ENCODE data around the gene RDH14. TPM values are rescaled to one million over a fixed set of nuclear protein-coding genes. Genes with fewer than 3 reads are reported as not detected.

Gene RDH14
- total and polyA plus RNA-seq, 7 donors, result 23.9 to 42.6 (median 25.7) TPM

DNA sequence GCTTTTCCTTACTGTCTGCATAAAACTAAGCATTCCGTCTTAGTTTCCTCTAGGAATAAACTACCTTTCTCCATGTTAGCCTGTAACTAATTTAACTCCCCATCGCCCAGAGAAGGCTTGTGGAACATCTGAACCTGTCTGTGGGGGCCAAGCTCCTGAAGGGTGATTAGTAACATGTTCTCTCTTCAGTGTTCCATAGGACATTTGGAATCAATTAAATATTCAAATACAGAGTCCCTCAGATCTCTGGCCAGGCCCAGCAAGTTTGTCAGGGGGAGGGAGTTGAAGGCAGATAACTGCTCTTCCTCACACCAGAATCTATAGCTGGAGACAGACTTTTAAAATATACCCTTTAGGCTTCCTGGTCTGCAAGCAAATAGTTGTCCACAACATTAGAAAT is 8.8 kb downstream of the RDH14 start:
- peaks cover 27% of the 10 kb centered on the region for H3K4me1 ChIP-seq
- WGBS, 3 donors, result 82 to 88% (median 82%) methylated on average over 2 of the region's 2 CpGs
- peaks cover 6 to 18% of the 10 kb centered on the region in 2 donors for H3K36me3 ChIP-seq (ENCODE audit: insufficient read depth in 1 of 2, low read depth in 1 of 2)
- no peak for ATAC-seq
- TF ChIP-seq, protein P1, sequence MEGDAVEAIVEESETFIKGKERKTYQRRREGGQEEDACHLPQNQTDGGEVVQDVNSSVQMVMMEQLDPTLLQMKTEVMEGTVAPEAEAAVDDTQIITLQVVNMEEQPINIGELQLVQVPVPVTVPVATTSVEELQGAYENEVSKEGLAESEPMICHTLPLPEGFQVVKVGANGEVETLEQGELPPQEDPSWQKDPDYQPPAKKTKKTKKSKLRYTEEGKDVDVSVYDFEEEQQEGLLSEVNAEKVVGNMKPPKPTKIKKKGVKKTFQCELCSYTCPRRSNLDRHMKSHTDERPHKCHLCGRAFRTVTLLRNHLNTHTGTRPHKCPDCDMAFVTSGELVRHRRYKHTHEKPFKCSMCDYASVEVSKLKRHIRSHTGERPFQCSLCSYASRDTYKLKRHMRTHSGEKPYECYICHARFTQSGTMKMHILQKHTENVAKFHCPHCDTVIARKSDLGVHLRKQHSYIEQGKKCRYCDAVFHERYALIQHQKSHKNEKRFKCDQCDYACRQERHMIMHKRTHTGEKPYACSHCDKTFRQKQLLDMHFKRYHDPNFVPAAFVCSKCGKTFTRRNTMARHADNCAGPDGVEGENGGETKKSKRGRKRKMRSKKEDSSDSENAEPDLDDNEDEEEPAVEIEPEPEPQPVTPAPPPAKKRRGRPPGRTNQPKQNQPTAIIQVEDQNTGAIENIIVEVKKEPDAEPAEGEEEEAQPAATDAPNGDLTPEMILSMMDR (IDR thresholded peaks at IDR 0.05), result no peak
- intact Hi-C loops (cut with DNase I), result loop anchor here in 1 of 2 donors (10.0 kb wide), 1 partner anchor 803 kb away; the partner anchor contains the start of gene OSR1
- no peak for DNase-seq
- H3K27me3 ChIP-seq (ENCODE audit: insufficient read depth in 3 of 3, low read length in 2 of 3), result no peaks in the 10 kb centered on the region
- H3K9me3 ChIP-seq, result no peaks in the 10 kb centered on the region
- no peak overlapping the region for H3K27ac ChIP-seq
- no peak overlapping the region for H3K4me3 ChIP-seq

DNA sequence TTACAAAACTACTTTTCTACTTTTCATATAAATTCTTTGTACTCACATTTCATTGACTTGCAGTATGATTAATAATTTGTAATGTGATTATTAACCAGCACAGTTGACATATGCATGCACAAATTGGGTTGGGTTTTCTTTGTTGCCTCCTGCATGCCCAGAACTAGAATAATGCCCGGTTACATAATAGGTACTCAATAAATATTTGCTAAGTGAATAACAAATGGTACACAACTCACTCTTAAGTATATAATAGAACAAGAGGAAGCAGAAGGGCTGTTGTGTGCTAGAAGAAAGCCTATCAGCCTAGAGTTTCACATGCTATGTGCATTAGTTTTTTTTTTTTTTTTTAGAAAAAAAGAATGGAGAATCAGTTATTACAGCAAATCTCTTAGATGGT is 9.3 kb downstream of the RDH14 start:
- TF ChIP-seq, protein P1 (IDR thresholded peaks at IDR 0.05), result no peak
- Histone ChIP-seq H3K4me3 (no peak overlapping the region), H3K9me3 (no peaks in the 10 kb centered on the region), H3K4me1 (peaks cover 27% of the 10 kb centered on the region), H3K27ac (no peak overlapping the region), H3K27me3 (ENCODE audit: insufficient read depth in 3 of 3, low read length in 2 of 3) (no peaks in the 10 kb centered on the region), H3K36me3 (ENCODE audit: insufficient read depth in 1 of 2, low read depth in 1 of 2) (peaks cover 6 to 18% of the 10 kb centered on the region in 2 donors)
- WGBS, 3 donors, result 96 to 100% (median 98%) methylated on average over 1 of the region's 1 CpG
- intact Hi-C loops (cut with DNase I), result loop anchor here in 1 of 2 donors (10.0 kb wide), 1 partner anchor 804 kb away; the partner anchor contains the start of gene OSR1
- ATAC-seq (no peak), DNase-seq (no peak)

DNA sequence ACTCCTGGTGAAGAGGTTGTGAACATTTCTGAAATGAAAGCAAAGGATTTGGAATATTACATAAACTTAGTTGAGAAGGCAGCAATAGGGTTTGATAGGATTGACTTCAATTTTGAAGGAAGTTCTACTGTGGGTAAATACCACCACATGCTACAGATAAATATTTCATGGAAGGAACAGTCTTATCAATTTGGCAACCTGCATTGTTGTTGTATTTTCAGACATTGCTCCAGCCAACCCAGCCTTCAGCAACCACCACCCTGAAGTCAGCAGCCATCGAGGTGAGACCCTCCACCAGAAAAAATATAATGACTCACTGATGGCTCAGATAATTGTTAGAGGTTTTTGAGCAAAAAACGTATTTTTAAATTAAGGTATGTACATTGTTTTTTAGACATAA is 10.0 kb downstream of the RDH14 start:
- Histone ChIP-seq H3K27me3 (ENCODE audit: insufficient read depth in 3 of 3, low read length in 2 of 3) (no peaks in the 10 kb centered on the region), H3K4me3 (no peak overlapping the region), H3K27ac (no peak overlapping the region), H3K36me3 (ENCODE audit: insufficient read depth in 1 of 2, low read depth in 1 of 2) (peaks cover 3 to 14% of the 10 kb centered on the region in 2 donors), H3K4me1 (peaks cover 31% of the 10 kb centered on the region), H3K9me3 (no peaks in the 10 kb centered on the region)
- TF ChIP-seq, protein P1 (IDR thresholded peaks at IDR 0.05), result no peak
- no peak for DNase-seq
- WGBS, 3 donors, result 85 to 96% (median 91%) methylated on average over 2 of the region's 2 CpGs
- intact Hi-C loops (cut with DNase I), result loop anchor here in 1 of 2 donors (10.0 kb wide), 1 partner anchor 804 kb away; the partner anchor contains the start of gene OSR1
- no peak for ATAC-seq

DNA sequence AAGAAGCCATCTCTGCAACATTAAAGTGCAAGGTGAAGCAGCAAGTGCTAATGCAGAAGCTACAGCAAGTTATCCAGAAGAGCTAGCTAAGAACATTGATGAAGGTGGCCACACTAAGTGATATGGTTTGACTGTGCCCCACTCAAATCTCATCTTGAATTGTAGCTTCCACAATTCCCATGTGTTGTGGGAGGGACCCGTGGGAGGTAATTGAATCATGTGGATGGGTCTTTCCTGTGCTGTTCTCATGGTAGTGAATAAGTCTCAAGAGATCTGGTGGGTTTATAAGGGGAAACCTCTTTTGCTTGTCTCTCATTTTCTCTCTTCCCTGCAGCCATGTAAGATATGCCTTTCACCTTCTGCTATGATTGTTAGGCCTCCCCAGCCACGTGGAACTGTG is 11.4 kb downstream of the RDH14 start:
- no peak overlapping the region for H3K4me3 ChIP-seq
- H3K27me3 ChIP-seq (ENCODE audit: insufficient read depth in 3 of 3, low read length in 2 of 3), result no peaks in the 10 kb centered on the region
- peaks cover 0 to under 1% of the 10 kb centered on the region in 2 donors for H3K36me3 ChIP-seq (ENCODE audit: insufficient read depth in 1 of 2, low read depth in 1 of 2)
- WGBS, 3 donors, result 85 to 87% (median 86%) methylated on average over 2 of the region's 2 CpGs
- DNase-seq (no peak), ATAC-seq (no peak)
- intact Hi-C loops (cut with DNase I), result no loop called here
- no peak overlapping the region for H3K27ac ChIP-seq
- peaks cover 31% of the 10 kb centered on the region for H3K4me1 ChIP-seq
- H3K9me3 ChIP-seq, result no peaks in the 10 kb centered on the region
- TF ChIP-seq, protein P1 (IDR thresholded peaks at IDR 0.05), result no peak

DNA sequence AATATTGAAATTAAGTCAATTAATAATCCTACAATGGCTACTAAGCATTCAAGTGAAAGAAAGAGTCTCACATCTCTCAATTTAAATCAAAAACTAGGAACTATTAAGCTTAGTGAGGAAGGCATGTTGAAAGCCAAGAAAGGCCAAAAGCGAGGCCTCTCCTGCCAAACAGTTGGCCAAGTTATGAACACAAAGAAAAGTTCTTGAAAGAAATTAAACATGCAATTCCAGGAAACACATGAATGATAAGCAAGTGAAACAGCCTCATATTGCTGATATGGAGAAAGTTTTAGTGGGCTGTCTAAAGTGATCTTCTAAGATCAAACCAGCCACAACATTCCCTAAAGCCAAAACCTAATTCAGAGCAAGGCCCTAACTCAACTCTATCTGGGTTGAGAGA is 11.8 kb downstream of the RDH14 start:
- H3K4me3 ChIP-seq, result no peak overlapping the region
- H3K27ac ChIP-seq, result no peak overlapping the region
- H3K27me3 ChIP-seq (ENCODE audit: insufficient read depth in 3 of 3, low read length in 2 of 3), result no peaks in the 10 kb centered on the region
- H3K9me3 ChIP-seq, result no peaks in the 10 kb centered on the region
- TF ChIP-seq, protein P1 (IDR thresholded peaks at IDR 0.05), result no peak
- no peak for DNase-seq
- no peaks in the 10 kb centered on the region for H3K36me3 ChIP-seq (ENCODE audit: insufficient read depth in 1 of 2, low read depth in 1 of 2)
- 49 to 56% (median 52%) methylated on average over 1 of the region's 1 CpG for WGBS, 3 donors
- no peak for ATAC-seq
- intact Hi-C loops (cut with DNase I), result no loop called here
- H3K4me1 ChIP-seq, result peaks cover 29% of the 10 kb centered on the region
